Spleen (tissue), 7 donors: ENCODE measurements around the gene FAM120B.

Source experiments
- POLR2AphosphoS5 ChIP-seq, 3 donors: sonication (generic); formaldehyde crosslinking; IDR thresholded peaks; one replicate each; pipeline ENCODE4 v1.5.1; 2017; ENCODE audit warnings: antibody characterized with exemption in 3 of 3
- TF ChIP-seq, protein P1 (sequence below), 11 experiments: fragments of 200-600 bp in 7 of 11; fragments of 450-650 bp in 4 of 11; sonication (generic) in 4 of 11; IDR thresholded peaks in 8 of 11; conservative IDR thresholded peaks in 3 of 11; 1 replicate in 7 of 11; 2 replicates in 4 of 11; pipeline versions ENCODE4 v1.4.0 to v1.8.0; 2016 to 2021; ENCODE audit warnings: antibody characterized with exemption in 11 of 11, inconsistent platforms in 4 of 11, mild to moderate bottlenecking in 1 of 11
- donor health status: DM: no; HTN: no; CAD: no; lungs with moderate emphysema.
- donor health status: DM: no; HTN: no; CAD: no.
- donor health status: DM: no; HTN: no; CAD: no.

DNA sequence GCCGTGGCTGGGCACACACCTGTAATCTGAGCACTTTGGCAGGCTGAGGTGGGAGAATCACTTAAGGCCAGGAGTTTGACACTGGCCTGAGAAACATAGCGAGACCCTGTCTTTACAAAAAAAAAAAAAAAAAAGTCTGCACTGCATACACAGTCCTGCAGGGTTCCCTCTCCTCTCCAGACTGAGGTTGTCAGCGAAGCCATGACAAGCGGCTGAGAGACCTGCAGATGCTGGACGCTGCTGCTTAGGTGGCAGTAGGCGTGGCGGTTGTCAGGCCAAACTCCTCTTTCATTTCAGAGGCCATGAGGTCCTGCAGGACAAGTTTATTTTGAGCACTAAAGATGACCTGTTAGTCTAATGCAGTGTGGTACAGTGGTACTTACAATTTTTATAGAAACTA lies 86.5 kb downstream of the FAM120B start:
- no peak for TF ChIP-seq POLR2AphosphoS5 (IDR thresholded peaks at IDR 0.05)
- TF ChIP-seq, protein P1, sequence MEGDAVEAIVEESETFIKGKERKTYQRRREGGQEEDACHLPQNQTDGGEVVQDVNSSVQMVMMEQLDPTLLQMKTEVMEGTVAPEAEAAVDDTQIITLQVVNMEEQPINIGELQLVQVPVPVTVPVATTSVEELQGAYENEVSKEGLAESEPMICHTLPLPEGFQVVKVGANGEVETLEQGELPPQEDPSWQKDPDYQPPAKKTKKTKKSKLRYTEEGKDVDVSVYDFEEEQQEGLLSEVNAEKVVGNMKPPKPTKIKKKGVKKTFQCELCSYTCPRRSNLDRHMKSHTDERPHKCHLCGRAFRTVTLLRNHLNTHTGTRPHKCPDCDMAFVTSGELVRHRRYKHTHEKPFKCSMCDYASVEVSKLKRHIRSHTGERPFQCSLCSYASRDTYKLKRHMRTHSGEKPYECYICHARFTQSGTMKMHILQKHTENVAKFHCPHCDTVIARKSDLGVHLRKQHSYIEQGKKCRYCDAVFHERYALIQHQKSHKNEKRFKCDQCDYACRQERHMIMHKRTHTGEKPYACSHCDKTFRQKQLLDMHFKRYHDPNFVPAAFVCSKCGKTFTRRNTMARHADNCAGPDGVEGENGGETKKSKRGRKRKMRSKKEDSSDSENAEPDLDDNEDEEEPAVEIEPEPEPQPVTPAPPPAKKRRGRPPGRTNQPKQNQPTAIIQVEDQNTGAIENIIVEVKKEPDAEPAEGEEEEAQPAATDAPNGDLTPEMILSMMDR (IDR thresholded peaks at IDR 0.05 in 8 of 11, conservative IDR thresholded peaks at IDR 0.05 in 3 of 11) = no peak
